RKO (cell line): Measurements from ENCODE around the gene RPS6KA5.

ENCODE experiments used
- DNase-seq: peaks from one replicate; pipeline ENCODE4 v3.0.0-alpha.2; 2016; ENCODE audit warnings: low spot score

Gene RPS6KA5

GRCh38 chr14:90807060-90807459, 253.4 kb downstream of the RPS6KA5 start:
- DNase-seq, result no peak

- DNase-seq, result no peak
These were observed 254.5 kb downstream of the RPS6KA5 start for GRCh38 chr14:90805662-90806540.

GRCh38 chr14:90805084-90805391, 255.4 kb downstream of the RPS6KA5 start:
- DNase-seq, result no peak

GRCh38 chr14:90804292-90805083, 256.0 kb downstream of the RPS6KA5 start:
- DNase-seq, result no peak

- no peak for DNase-seq
These were observed 257.2 kb downstream of the RPS6KA5 start for GRCh38 chr14:90803249-90803648.

- no peak for DNase-seq
These were observed 261.0 kb downstream of the RPS6KA5 start for GRCh38 chr14:90799420-90799819.

GRCh38 chr14:90797919-90798318, 262.5 kb downstream of the RPS6KA5 start:
- no peak for DNase-seq
